ENCODE results near the gene ACACB.

Gene ACACB

GRCh38 chr12:109221277-109221931, 105.0 kb downstream of the ACACB start:
- no peak for DNase-seq

GRCh38 chr12:109222062-109222461, 105.7 kb downstream of the ACACB start:
- DNase-seq, result no peak

GRCh38 chr12:109222496-109222895, 106.1 kb downstream of the ACACB start:
- DNase-seq, result no peak

- DNase-seq, result no peak
Observed at GRCh38 chr12:109223211-109223610, 106.8 kb downstream of the ACACB start.

GRCh38 chr12:109223868-109224267, 107.5 kb downstream of the ACACB start:
- no peak for DNase-seq

- DNase-seq, result no peak
Observed at GRCh38 chr12:109228664-109229063, 112.3 kb downstream of the ACACB start.

- DNase-seq, result no peak
Observed at GRCh38 chr12:109230193-109230592, 113.8 kb downstream of the ACACB start.

- DNase-seq, result no peak
Observed at GRCh38 chr12:109232731-109233130, 116.3 kb downstream of the ACACB start.

- no peak for DNase-seq
Observed at GRCh38 chr12:109234012-109234411, 117.6 kb downstream of the ACACB start.

- DNase-seq, result no peak
Observed at GRCh38 chr12:109236257-109236656, 119.9 kb downstream of the ACACB start.

- DNase-seq, result no peak
Observed at GRCh38 chr12:109239179-109239578, 122.8 kb downstream of the ACACB start.

GRCh38 chr12:109239691-109240090, 123.3 kb downstream of the ACACB start:
- DNase-seq, result no peak

GRCh38 chr12:109240365-109240764, 124.0 kb downstream of the ACACB start:
- no peak for DNase-seq

GRCh38 chr12:109241936-109242335, 125.5 kb downstream of the ACACB start:
- DNase-seq, result no peak

- no peak for DNase-seq
Observed at GRCh38 chr12:109244073-109244472, 127.7 kb downstream of the ACACB start.

GRCh38 chr12:109246221-109246620, 129.8 kb downstream of the ACACB start:
- no peak for DNase-seq

GRCh38 chr12:109247831-109248654, 131.7 kb downstream of the ACACB start:
- no peak for DNase-seq

GRCh38 chr12:109250523-109250922, 134.1 kb downstream of the ACACB start:
- no peak for DNase-seq

GRCh38 chr12:109252799-109253198, 136.4 kb downstream of the ACACB start:
- no peak for DNase-seq

GRCh38 chr12:109253913-109254544, 137.6 kb downstream of the ACACB start:
- no peak for DNase-seq

- DNase-seq, result no peak
Observed at GRCh38 chr12:109255377-109255776, 139.0 kb downstream of the ACACB start.

GRCh38 chr12:109256011-109256410, 139.6 kb downstream of the ACACB start:
- no peak for DNase-seq

- DNase-seq, result no peak
Observed at GRCh38 chr12:109258201-109258600, 141.8 kb downstream of the ACACB start.
